ENCODE measurements around the gene NFYB. TPM values are rescaled to one million over a fixed set of nuclear protein-coding genes. Genes with fewer than 3 reads are reported as not detected.
"Not testable (repeated sequence)": the region's sequence is repeated elsewhere in the genome, so short reads cannot be mapped to it uniquely, and the experiment has no call there.

Gene NFYB
- total RNA-seq, 1 donor from 2014 or later, result 100 TPM

DNA sequence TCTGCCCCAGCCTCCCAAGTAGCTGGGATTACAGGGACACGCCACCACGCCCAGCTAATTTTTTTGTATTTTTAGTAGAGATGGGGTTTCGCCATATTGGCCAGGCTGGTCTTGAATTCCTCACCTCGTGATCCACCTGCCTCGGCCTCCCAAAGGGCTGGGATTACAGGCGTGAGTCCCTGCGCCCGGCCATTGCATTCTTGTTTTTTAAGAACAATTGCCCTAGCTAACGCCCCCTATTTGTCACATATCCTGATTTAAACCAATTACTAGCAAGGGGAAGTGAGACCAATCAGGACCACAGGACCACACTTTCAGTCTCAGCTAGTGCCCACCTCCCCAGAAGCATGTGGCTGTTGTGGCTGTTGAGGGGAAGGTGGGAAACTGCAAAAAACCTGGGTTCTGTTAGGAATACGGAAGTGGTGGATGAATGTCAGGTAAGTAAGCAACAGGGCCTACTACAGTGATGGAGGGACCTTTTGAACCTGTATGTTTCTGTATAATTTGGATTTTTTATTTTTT is 37.8 kb upstream of the NFYB start:
- DNase-seq (ENCODE audit: low spot score), result no peak
- H3K36me3 Mint-ChIP-seq, result no peaks in the 10 kb centered on the region
- no peak overlapping the region for H2AFZ ChIP-seq (replicated peaks)
- H3K79me2 ChIP-seq (ENCODE audit: low read depth), result no peaks in the 10 kb centered on the region
- no peak overlapping the region for H3K27ac ChIP-seq
- H3K36me3 ChIP-seq, result no peaks in the 10 kb centered on the region
- H3K4me1 ChIP-seq, result no peaks in the 10 kb centered on the region
- peaks cover 3% of the 10 kb centered on the region for H3K27me3 Mint-ChIP-seq (ENCODE audit: insufficient read depth, low read depth)
- H3K4me2 ChIP-seq, result no peak overlapping the region
- no peak overlapping the region for H3K27ac Mint-ChIP-seq
- no peaks in the 10 kb centered on the region for H3K4me1 Mint-ChIP-seq
- TF ChIP-seq EZH2 (IDR thresholded peaks at IDR 0.05), result no peak
- no peak for TF ChIP-seq EZH2phosphoT487 (IDR thresholded peaks at IDR 0.05)
- TF ChIP-seq, protein P1, sequence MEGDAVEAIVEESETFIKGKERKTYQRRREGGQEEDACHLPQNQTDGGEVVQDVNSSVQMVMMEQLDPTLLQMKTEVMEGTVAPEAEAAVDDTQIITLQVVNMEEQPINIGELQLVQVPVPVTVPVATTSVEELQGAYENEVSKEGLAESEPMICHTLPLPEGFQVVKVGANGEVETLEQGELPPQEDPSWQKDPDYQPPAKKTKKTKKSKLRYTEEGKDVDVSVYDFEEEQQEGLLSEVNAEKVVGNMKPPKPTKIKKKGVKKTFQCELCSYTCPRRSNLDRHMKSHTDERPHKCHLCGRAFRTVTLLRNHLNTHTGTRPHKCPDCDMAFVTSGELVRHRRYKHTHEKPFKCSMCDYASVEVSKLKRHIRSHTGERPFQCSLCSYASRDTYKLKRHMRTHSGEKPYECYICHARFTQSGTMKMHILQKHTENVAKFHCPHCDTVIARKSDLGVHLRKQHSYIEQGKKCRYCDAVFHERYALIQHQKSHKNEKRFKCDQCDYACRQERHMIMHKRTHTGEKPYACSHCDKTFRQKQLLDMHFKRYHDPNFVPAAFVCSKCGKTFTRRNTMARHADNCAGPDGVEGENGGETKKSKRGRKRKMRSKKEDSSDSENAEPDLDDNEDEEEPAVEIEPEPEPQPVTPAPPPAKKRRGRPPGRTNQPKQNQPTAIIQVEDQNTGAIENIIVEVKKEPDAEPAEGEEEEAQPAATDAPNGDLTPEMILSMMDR (IDR thresholded peaks at IDR 0.05), result no peak
- H3K9me3 ChIP-seq (ENCODE audit: low read depth), result no peaks in the 10 kb centered on the region
- no peaks in the 10 kb centered on the region for H3K27me3 ChIP-seq
- H3K4me3 Mint-ChIP-seq, result no peak overlapping the region
- H3F3A ChIP-seq (ENCODE audit: low read depth), result no peaks in the 10 kb centered on the region
- H3K9ac ChIP-seq, result no peak overlapping the region
- H3K9me3 Mint-ChIP-seq, result no peaks in the 10 kb centered on the region
- no peaks in the 10 kb centered on the region for H4K20me1 ChIP-seq (ENCODE audit: low read depth)
- no peak overlapping the region for H3K4me3 ChIP-seq

DNA sequence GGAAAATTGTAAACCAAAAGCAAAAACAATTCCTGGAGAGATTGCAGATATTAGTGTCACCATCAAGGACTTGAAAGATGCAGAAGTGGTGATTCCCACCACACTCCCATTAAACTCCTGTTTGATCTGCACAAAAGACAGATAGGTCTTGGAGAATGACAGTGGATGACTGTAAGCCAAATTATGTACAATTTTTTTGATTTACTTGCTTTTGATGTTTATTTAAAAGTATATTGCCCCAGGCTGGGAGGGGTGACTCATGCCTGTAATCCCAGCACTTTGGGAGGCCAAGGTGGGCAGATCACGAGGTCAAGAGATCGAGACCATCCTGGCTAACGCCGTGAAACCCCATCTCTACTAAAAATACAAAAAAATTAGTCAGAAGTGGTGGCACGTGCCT is 35.8 kb upstream of the NFYB start:
- H3K79me2 ChIP-seq (ENCODE audit: low read depth); H2AFZ ChIP-seq (replicated peaks); H3K9me3 Mint-ChIP-seq; H3F3A ChIP-seq (ENCODE audit: low read depth); H3K4me1 ChIP-seq; H3K36me3 Mint-ChIP-seq; DNase-seq (ENCODE audit: low spot score); H3K9me3 ChIP-seq (ENCODE audit: low read depth); H4K20me1 ChIP-seq (ENCODE audit: low read depth); H3K4me3 Mint-ChIP-seq; H3K9ac ChIP-seq; H3K4me2 ChIP-seq; H3K27me3 ChIP-seq; H3K27ac Mint-ChIP-seq; H3K4me3 ChIP-seq; H3K27ac ChIP-seq; H3K36me3 ChIP-seq; H3K4me1 Mint-ChIP-seq; H3K27me3 Mint-ChIP-seq (ENCODE audit: insufficient read depth, low read depth): not testable (repeated sequence)

DNA sequence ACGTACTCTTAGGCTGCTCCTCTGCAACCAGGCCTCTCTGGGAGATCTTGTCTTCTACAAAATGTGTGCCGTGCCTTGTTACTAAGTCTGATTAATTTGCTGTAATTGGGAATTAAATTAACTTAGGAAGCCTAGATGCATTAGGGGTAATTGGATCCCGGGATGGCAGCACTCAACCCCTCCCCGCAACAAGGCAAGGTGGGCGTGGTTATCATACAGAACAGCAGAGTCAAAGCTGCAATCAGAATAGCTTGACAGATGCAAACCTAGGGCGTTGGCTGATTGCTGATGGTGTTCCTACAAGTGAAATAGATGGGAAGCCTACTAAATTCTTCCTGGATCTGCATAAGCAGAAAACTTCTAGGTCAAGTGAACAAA is 34.5 kb upstream of the NFYB start:
- H3K9me3 Mint-ChIP-seq, result no peaks in the 10 kb centered on the region
- Histone ChIP-seq H3F3A (ENCODE audit: low read depth) (no peaks in the 10 kb centered on the region), H3K36me3 (no peaks in the 10 kb centered on the region), H3K27me3 (no peaks in the 10 kb centered on the region), H3K79me2 (ENCODE audit: low read depth) (no peaks in the 10 kb centered on the region), H3K4me2 (no peak overlapping the region), H4K20me1 (ENCODE audit: low read depth) (no peaks in the 10 kb centered on the region), H3K4me3 (no peak overlapping the region), H3K9me3 (ENCODE audit: low read depth) (no peaks in the 10 kb centered on the region), H3K27ac (no peak overlapping the region), H3K4me1 (no peaks in the 10 kb centered on the region), H2AFZ (replicated peaks) (no peak overlapping the region), H3K9ac (no peak overlapping the region)
- H3K27me3 Mint-ChIP-seq (ENCODE audit: insufficient read depth, low read depth), result no peaks in the 10 kb centered on the region
- H3K4me1 Mint-ChIP-seq, result no peaks in the 10 kb centered on the region
- no peak overlapping the region for H3K4me3 Mint-ChIP-seq
- TF ChIP-seq EZH2phosphoT487 (IDR thresholded peaks at IDR 0.05) (no peak), EZH2 (IDR thresholded peaks at IDR 0.05) (no peak)
- TF ChIP-seq, protein P1 (IDR thresholded peaks at IDR 0.05), result no peak
- no peak overlapping the region for H3K27ac Mint-ChIP-seq
- no peaks in the 10 kb centered on the region for H3K36me3 Mint-ChIP-seq
- DNase-seq (ENCODE audit: low spot score), result no peak

DNA sequence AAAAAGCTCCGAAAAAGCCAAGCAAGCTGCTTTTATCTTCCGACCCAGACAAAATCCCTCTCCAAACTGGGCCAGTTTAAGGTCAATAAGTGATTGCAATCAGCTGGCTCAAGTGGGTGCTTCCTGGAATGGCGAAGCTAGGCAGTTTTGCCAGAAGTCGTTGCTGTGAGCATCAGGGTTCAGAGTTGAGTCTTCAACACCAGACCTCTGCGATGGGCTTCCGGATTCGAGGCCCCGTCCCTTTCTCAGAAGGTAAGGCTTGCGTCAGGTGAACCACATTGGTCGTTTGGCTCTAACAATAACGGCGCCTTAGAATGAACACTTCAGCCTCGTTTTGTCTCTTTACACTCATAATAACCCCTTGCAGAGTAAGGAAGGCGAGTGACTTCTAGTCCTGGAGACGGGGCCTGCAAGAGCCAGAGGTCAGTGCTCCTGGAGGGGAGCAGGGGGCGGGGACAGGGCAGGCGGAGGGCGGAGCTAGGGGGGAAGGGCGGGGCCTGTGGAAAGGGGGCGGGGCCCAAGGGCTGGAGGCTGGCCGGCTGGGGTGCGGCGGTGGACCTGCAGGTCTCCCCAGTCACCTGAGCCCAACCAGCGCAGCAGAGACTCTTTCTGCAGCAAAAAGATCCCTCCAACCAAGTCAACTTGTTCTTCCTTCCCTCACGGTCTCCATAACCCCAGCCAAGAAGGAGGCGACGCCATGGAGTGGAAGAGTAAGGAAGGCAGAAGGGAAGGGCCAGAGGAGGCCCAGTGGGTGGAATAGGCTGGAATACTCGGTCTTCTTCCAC is 34.0 kb upstream of the NFYB start:
- Mint-ChIP-seq H3K4me3 (no peak overlapping the region), H3K27ac (no peak overlapping the region), H3K4me1 (no peaks in the 10 kb centered on the region), H3K27me3 (ENCODE audit: insufficient read depth, low read depth) (no peaks in the 10 kb centered on the region), H3K36me3 (no peaks in the 10 kb centered on the region), H3K9me3 (no peaks in the 10 kb centered on the region)
- Histone ChIP-seq H3K27ac (no peak overlapping the region), H3K9me3 (ENCODE audit: low read depth) (no peaks in the 10 kb centered on the region), H3K4me3 (no peak overlapping the region), H3K36me3 (no peaks in the 10 kb centered on the region), H3F3A (ENCODE audit: low read depth) (no peaks in the 10 kb centered on the region), H3K4me1 (no peaks in the 10 kb centered on the region), H4K20me1 (ENCODE audit: low read depth) (no peaks in the 10 kb centered on the region), H3K4me2 (no peak overlapping the region), H3K79me2 (ENCODE audit: low read depth) (no peaks in the 10 kb centered on the region), H3K9ac (no peak overlapping the region), H2AFZ (replicated peaks) (peak overlapping the region; percentile 34), H3K27me3 (no peaks in the 10 kb centered on the region)
- DNase-seq (ENCODE audit: low spot score), result no peak
- TF ChIP-seq, protein P1 (IDR thresholded peaks at IDR 0.05), result no peak
- TF ChIP-seq EZH2phosphoT487 (IDR thresholded peaks at IDR 0.05), result no peak
- no peak for TF ChIP-seq EZH2 (IDR thresholded peaks at IDR 0.05)
